GM12874 (cell line): ENCODE results near the gene CLDN7.
A peak's percentile ranks its signal among the peaks of the same experiment; 100 is the strongest.

ENCODE experiments used
- CTCF ChIP-seq: IDR thresholded peaks from 2 replicates; pipeline ENCODE4 v1.5.1; 2011; ENCODE audit warnings: low read depth, mild to moderate bottlenecking, control low read depth, low read length, moderate library complexity; ENCODE audit not compliant: insufficient read depth

CLDN7 gene

GRCh38 chr17:7213895-7214299, 48.4 kb downstream of the CLDN7 start:
- peak; percentile 55 for TF ChIP-seq CTCF

- TF ChIP-seq CTCF: no peak
Observed at GRCh38 chr17:7211491-7212273, 50.6 kb downstream of the CLDN7 start.
